DOHH2 (cell line): Measurements from ENCODE around the gene ETDC.

Experiments
- H3F3A ChIP-seq: fragments of 200-600 bp; sonication (generic), shearing (Covaris generic); 2 replicates; pipeline ENCODE4 v1.6.0; 2016; ENCODE audit warnings: antibody characterized with exemption, mild to moderate bottlenecking; ENCODE audit not compliant: control insufficient read depth, insufficient read depth
- H3K27ac ChIP-seq: fragments of 200-600 bp; sonication (generic); 2 replicates; pipeline ENCODE4 v1.5.1; 2014; ENCODE audit warnings: low read depth, mild to moderate bottlenecking, low read length, moderate library complexity
- H3K27me3 ChIP-seq: fragments of 200-600 bp; sonication (generic); 2 replicates; pipeline ENCODE4 v1.6.1; 2014; ENCODE audit warnings: mild to moderate bottlenecking, low read length, mixed read lengths; ENCODE audit not compliant: control insufficient read depth
- H3K36me3 ChIP-seq: fragments of 200-600 bp; sonication (generic); 2 replicates; pipeline ENCODE4 v1.6.1; 2014; ENCODE audit warnings: mild to moderate bottlenecking, low read length, moderate library complexity, mixed read lengths; ENCODE audit not compliant: control insufficient read depth
- H3K4me1 ChIP-seq: fragments of 200-600 bp; sonication (generic); 2 replicates; pipeline ENCODE4 v1.6.1; 2014; ENCODE audit warnings: mild to moderate bottlenecking, low read length, mixed read lengths; ENCODE audit not compliant: control insufficient read depth
- H3K4me2 ChIP-seq: fragments of 200-600 bp; sonication (generic); 2 replicates; pipeline ENCODE4 v1.6.0; 2014; ENCODE audit warnings: mild to moderate bottlenecking, low read length, moderate library complexity
- H3K4me3 ChIP-seq: fragments of 200-600 bp; sonication (generic); 2 replicates; pipeline ENCODE4 v1.5.1; 2014; ENCODE audit warnings: mild to moderate bottlenecking, low read length, mixed read lengths
- H3K79me2 ChIP-seq: fragments of 200-600 bp; sonication (generic); 2 replicates; pipeline ENCODE4 v1.6.1; 2014; ENCODE audit warnings: mild to moderate bottlenecking, low read length, mixed read lengths; ENCODE audit not compliant: control insufficient read depth
- H3K9me2 ChIP-seq: fragments of 200-600 bp; sonication (generic); replicated peaks from 2 replicates; pipeline ENCODE4 v1.6.1; 2014; ENCODE audit warnings: mild to moderate bottlenecking, low read length, mixed read lengths; ENCODE audit not compliant: control insufficient read depth
- H3K9me3 ChIP-seq: fragments of 200-600 bp; sonication (generic); 2 replicates; pipeline ENCODE4 v1.6.1; 2014; ENCODE audit warnings: antibody characterized with exemption, low read length, mixed read lengths; ENCODE audit not compliant: control insufficient read depth, insufficient read depth
- H4K20me1 ChIP-seq: fragments of 200-600 bp; sonication (generic); 2 replicates; pipeline ENCODE4 v1.6.0; 2014; ENCODE audit warnings: low read depth, mild to moderate bottlenecking, antibody characterized with exemption, low read length, moderate library complexity; ENCODE audit not compliant: control insufficient read depth, insufficient read depth
- CTCF ChIP-seq: fragments of 200-600 bp; sonication (generic); IDR thresholded peaks from one replicate; pipeline ENCODE4 v1.5.1; 2014; ENCODE audit warnings: antibody characterized with exemption, mild to moderate bottlenecking, low read depth, low read length; ENCODE audit not compliant: poor library complexity, severe bottlenecking
- EZH2phosphoT487 ChIP-seq: fragments of 200-600 bp; sonication (generic); IDR thresholded peaks from 2 replicates; pipeline ENCODE4 v1.6.1; 2017; ENCODE audit warnings: borderline replicate concordance, mild to moderate bottlenecking, antibody characterized with exemption, low read length, moderate library complexity, mixed read lengths

ETDC gene

GRCh38 chrX:135330706-135331105, 21.4 kb downstream of the ETDC start:
- H3K27ac ChIP-seq = no peak overlapping the region
- H3K4me2 ChIP-seq = no peak overlapping the region
- no peaks in the 10 kb centered on the region for H4K20me1 ChIP-seq
- H3K9me2 ChIP-seq = no peaks in the 10 kb centered on the region
- no peaks in the 10 kb centered on the region for H3K79me2 ChIP-seq
- TF ChIP-seq EZH2phosphoT487 = no peak
- TF ChIP-seq CTCF = no peak
- no peaks in the 10 kb centered on the region for H3F3A ChIP-seq
- no peaks in the 10 kb centered on the region for H3K9me3 ChIP-seq
- no peaks in the 10 kb centered on the region for H3K36me3 ChIP-seq
- no peaks in the 10 kb centered on the region for H3K4me1 ChIP-seq
- no peak overlapping the region for H3K4me3 ChIP-seq
- no peaks in the 10 kb centered on the region for H3K27me3 ChIP-seq

- no peak overlapping the region for H3K4me3 ChIP-seq
- H3K4me2 ChIP-seq = no peak overlapping the region
- H3K9me2 ChIP-seq = no peaks in the 10 kb centered on the region
- H3F3A ChIP-seq = no peaks in the 10 kb centered on the region
- H3K36me3 ChIP-seq = no peaks in the 10 kb centered on the region
- H4K20me1 ChIP-seq = no peaks in the 10 kb centered on the region
- TF ChIP-seq CTCF (no peak), EZH2phosphoT487 (no peak)
- no peak overlapping the region for H3K27ac ChIP-seq
- no peaks in the 10 kb centered on the region for H3K27me3 ChIP-seq
- H3K4me1 ChIP-seq = no peaks in the 10 kb centered on the region
- no peaks in the 10 kb centered on the region for H3K79me2 ChIP-seq
- no peaks in the 10 kb centered on the region for H3K9me3 ChIP-seq
Observed at GRCh38 chrX:135331525-135331924, 22.2 kb downstream of the ETDC start.

GRCh38 chrX:135340831-135341230, 31.6 kb downstream of the ETDC start:
- H3K9me3 ChIP-seq = no peaks in the 10 kb centered on the region
- 0 out of 2 replicates have a peak, but pooled peaks cover 4% of the 10 kb centered on the region for H4K20me1 ChIP-seq
- peaks cover 22% of the 10 kb centered on the region for H3K4me1 ChIP-seq
- H3K36me3 ChIP-seq = peaks cover 9% of the 10 kb centered on the region
- TF ChIP-seq EZH2phosphoT487 (no peak), CTCF (no peak)
- H3K4me3 ChIP-seq = peak overlapping the region; percentile 82
- no peaks in the 10 kb centered on the region for H3K27me3 ChIP-seq
- no peak overlapping the region for H3K27ac ChIP-seq
- peak overlapping the region; percentile 76; the same call in 1 of the 2 replicates for H3K4me2 ChIP-seq
- no peaks in the 10 kb centered on the region for H3K9me2 ChIP-seq
- no peaks in the 10 kb centered on the region for H3F3A ChIP-seq
- peaks cover 46% of the 10 kb centered on the region for H3K79me2 ChIP-seq

- peak overlapping the region; percentile 76 for H3K4me2 ChIP-seq
- peaks cover 36% of the 10 kb centered on the region for H3K79me2 ChIP-seq
- H3K9me2 ChIP-seq = no peaks in the 10 kb centered on the region
- 0 out of 2 replicates have a peak, but pooled peaks cover 4% of the 10 kb centered on the region for H4K20me1 ChIP-seq
- H3K4me1 ChIP-seq = peaks cover 22% of the 10 kb centered on the region
- no peak for TF ChIP-seq EZH2phosphoT487
- TF ChIP-seq CTCF = no peak
- peaks cover 9% of the 10 kb centered on the region for H3K36me3 ChIP-seq
- H3F3A ChIP-seq = no peaks in the 10 kb centered on the region
- H3K9me3 ChIP-seq = no peaks in the 10 kb centered on the region
- H3K4me3 ChIP-seq = peak overlapping the region; percentile 82
- no peak overlapping the region for H3K27ac ChIP-seq
- no peaks in the 10 kb centered on the region for H3K27me3 ChIP-seq
Observed at GRCh38 chrX:135345107-135345589, 35.9 kb downstream of the ETDC start.
